ENCODE measurements around the gene REC8.

DNA sequence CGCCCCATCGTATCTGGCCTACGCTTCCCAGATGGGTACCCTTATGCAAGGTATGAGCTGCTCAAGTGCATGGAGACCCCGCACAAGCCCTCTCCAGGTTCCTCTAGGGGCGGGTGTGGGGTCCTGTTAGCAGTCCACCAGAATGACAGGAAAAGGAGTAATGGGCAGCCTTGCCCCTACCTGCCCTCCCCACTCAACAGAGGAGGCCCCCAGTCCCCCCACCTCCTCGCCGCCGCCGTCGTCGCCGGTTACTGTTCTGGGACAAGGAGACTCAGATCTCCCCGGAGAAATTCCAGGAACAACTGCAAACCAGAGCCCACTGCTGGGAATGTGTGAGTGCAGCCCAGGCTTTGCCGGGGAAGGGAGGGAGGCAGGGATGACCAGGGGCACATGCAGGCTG is 6.0 kb downstream of the REC8 start:
- TF ChIP-seq EZH2 (IDR thresholded peaks at IDR 0.05; ENCODE audit: borderline replicate concordance) (no peak), EZH2phosphoT487 (IDR thresholded peaks at IDR 0.05; ENCODE audit: low read depth, severe bottlenecking, unreplicated experiment) (no peak)
- TF ChIP-seq, protein P1, sequence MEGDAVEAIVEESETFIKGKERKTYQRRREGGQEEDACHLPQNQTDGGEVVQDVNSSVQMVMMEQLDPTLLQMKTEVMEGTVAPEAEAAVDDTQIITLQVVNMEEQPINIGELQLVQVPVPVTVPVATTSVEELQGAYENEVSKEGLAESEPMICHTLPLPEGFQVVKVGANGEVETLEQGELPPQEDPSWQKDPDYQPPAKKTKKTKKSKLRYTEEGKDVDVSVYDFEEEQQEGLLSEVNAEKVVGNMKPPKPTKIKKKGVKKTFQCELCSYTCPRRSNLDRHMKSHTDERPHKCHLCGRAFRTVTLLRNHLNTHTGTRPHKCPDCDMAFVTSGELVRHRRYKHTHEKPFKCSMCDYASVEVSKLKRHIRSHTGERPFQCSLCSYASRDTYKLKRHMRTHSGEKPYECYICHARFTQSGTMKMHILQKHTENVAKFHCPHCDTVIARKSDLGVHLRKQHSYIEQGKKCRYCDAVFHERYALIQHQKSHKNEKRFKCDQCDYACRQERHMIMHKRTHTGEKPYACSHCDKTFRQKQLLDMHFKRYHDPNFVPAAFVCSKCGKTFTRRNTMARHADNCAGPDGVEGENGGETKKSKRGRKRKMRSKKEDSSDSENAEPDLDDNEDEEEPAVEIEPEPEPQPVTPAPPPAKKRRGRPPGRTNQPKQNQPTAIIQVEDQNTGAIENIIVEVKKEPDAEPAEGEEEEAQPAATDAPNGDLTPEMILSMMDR (IDR thresholded peaks at IDR 0.05; ENCODE audit: poor library complexity), result no peak

All from hepatocyte (in vitro differentiated cells).